Panc1 (cell line): ENCODE measurements around the gene PDCD2L. TPM values are rescaled to one million over a fixed set of nuclear protein-coding genes. Genes with fewer than 3 reads are reported as not detected.

ENCODE experiments used
- ATAC-seq: fragments of 200-7000 bp; cut with Tn5 transposase; 2 replicates; pipeline ENCODE4 v1.9.1; 2020; ENCODE audit warnings: mild to moderate bottlenecking, moderate library complexity
- BruUV-seq: library from RNA; stranded (reverse); fragments of 400-500 nt; replicated peaks from 2 replicates; lab custom pipeline; 2021; lab: Mats Ljungman, UMichigan
- CTCF ChIA-PET: fragments of 300-600 bp; sonication (Branson Sonifier 250); formaldehyde crosslinking; loops from one replicate; lab custom pipeline; 2022; ENCODE audit warnings: antibody characterized with exemption; lab: Charles Lee
- POLR2A ChIA-PET: fragments of 300-600 bp; sonication (Branson Sonifier 250); formaldehyde crosslinking; loops from one replicate; lab custom pipeline; 2022; ENCODE audit warnings: antibody characterized with exemption; lab: Charles Lee
- DNase-seq: peaks from one replicate; pipeline ENCODE4 v3.0.0-alpha.2; 2010; ENCODE audit warnings: low read depth, low spot score
- H3K27ac ChIP-seq: 2 replicates; pipeline ENCODE4 v1.5.1; 2011; ENCODE audit warnings: mild to moderate bottlenecking, low read length, inconsistent platforms
- H3K27me3 ChIP-seq: fragments of 200-500 bp; sonication (Bioruptor generic); 2 replicates; pipeline ENCODE4 v1.6.0; 2014; ENCODE audit warnings: low read length, inconsistent platforms; ENCODE audit not compliant: control insufficient read depth, insufficient read depth
- H3K36me3 ChIP-seq: fragments of 200-500 bp; sonication (Bioruptor generic); 2 replicates; pipeline ENCODE4 v1.5.1; 2014; ENCODE audit warnings: inconsistent platforms, mild to moderate bottlenecking, low read length, moderate library complexity; ENCODE audit not compliant: control insufficient read depth, insufficient read depth
- H3K4me1 ChIP-seq: 2 replicates; pipeline ENCODE4 v1.5.1; 2011; ENCODE audit warnings: inconsistent platforms, mild to moderate bottlenecking, low read length, moderate library complexity; ENCODE audit not compliant: control insufficient read depth, insufficient read depth
- H3K4me3 ChIP-seq, 2 experiments: 2 replicates each; pipeline ENCODE4 v1.5.1; 2011 to 2012; ENCODE audit warnings: low read depth in 2 of 2, low read length in 2 of 2, mild to moderate bottlenecking in 2 of 2, inconsistent platforms in 1 of 2, moderate library complexity in 1 of 2
- H3K9me3 ChIP-seq: fragments of 200-500 bp; sonication (Bioruptor generic); 2 replicates; pipeline ENCODE4 v1.5.1; 2014; ENCODE audit warnings: low read depth, mild to moderate bottlenecking, inconsistent platforms, low read length, moderate library complexity; ENCODE audit not compliant: control insufficient read depth, insufficient read depth
- POLR2AphosphoS5 ChIP-seq: IDR thresholded peaks from 2 replicates; pipeline ENCODE4 v1.6.1; 2012; ENCODE audit warnings: mild to moderate bottlenecking, low read depth, low read length, moderate library complexity
- REST ChIP-seq, 2 experiments: IDR thresholded peaks; 2 replicates each; pipeline ENCODE4 v1.6.1; 2011 to 2012; ENCODE audit warnings: low read depth in 2 of 2, control low read depth in 1 of 2, low read length in 1 of 2, mild to moderate bottlenecking in 1 of 2, moderate library complexity in 1 of 2; ENCODE audit not compliant: insufficient read depth in 1 of 2
- SIN3A ChIP-seq: IDR thresholded peaks from 2 replicates; pipeline ENCODE4 v1.6.1; 2012; ENCODE audit warnings: low read depth, mild to moderate bottlenecking, low read length, moderate library complexity, borderline replicate concordance; ENCODE audit not compliant: insufficient read depth
- TCF7L2 ChIP-seq: IDR thresholded peaks from 2 replicates; pipeline ENCODE4 v1.6.1; 2011; ENCODE audit warnings: mild to moderate bottlenecking, low read depth, low read length, inconsistent platforms
- in situ Hi-C: cut with HindIII; loops from 2 replicates; pipeline ENCODE4 v1.10.0; 2016; ENCODE audit warnings: low sequenced_read_pairs, low pct_unique_long_range_greater_than_20kb
- intact Hi-C: fragments of 100-400 bp; cut with micrococcal nuclease; formaldehyde crosslinking; loops from one replicate; pipeline ENCODE4 v1.10.0; 2022; ENCODE audit not compliant: unreplicated experiment
- total RNA-seq: library from RNA; stranded (reverse); gene quantifications from one replicate; pipeline ENCODE4 v1.2.1, GENCODE V29; 2021; ENCODE audit not compliant: unreplicated experiment
- TF ChIP-seq, protein P1 (sequence below): fragments of 450-650 bp; IDR thresholded peaks from 2 replicates; pipeline ENCODE4 v1.5.1; 2017; ENCODE audit warnings: mild to moderate bottlenecking

Gene PDCD2L
- total RNA-seq, 1 experiment from 2014 or later, result 36.4 TPM

GRCh38 chr19:34363094-34363493 is 41.1 kb upstream of the PDCD2L start:
- Histone ChIP-seq H3K9me3 (no peaks in the 10 kb centered on the region), H3K27me3 (no peaks in the 10 kb centered on the region), H3K36me3 (peaks cover 12% of the 10 kb centered on the region; the same call in 1 of the 2 replicates), H3K27ac (no peak overlapping the region), H3K4me3 (no peak overlapping the region), H3K4me1 (peaks cover 26% of the 10 kb centered on the region)
- ChIA-PET CTCF (interaction anchor here (0.6 kb wide), 1 partner anchor 114 kb away, joined by 3 read pairs; no protein-coding TSS in a partner anchor), POLR2A (no interaction called here)
- no TSS peak for BruUV-seq
- ATAC-seq (no peak), DNase-seq (no peak)
- in situ Hi-C loops, result no loop called here
- no peak for TF ChIP-seq POLR2AphosphoS5
- TF ChIP-seq, protein P1, sequence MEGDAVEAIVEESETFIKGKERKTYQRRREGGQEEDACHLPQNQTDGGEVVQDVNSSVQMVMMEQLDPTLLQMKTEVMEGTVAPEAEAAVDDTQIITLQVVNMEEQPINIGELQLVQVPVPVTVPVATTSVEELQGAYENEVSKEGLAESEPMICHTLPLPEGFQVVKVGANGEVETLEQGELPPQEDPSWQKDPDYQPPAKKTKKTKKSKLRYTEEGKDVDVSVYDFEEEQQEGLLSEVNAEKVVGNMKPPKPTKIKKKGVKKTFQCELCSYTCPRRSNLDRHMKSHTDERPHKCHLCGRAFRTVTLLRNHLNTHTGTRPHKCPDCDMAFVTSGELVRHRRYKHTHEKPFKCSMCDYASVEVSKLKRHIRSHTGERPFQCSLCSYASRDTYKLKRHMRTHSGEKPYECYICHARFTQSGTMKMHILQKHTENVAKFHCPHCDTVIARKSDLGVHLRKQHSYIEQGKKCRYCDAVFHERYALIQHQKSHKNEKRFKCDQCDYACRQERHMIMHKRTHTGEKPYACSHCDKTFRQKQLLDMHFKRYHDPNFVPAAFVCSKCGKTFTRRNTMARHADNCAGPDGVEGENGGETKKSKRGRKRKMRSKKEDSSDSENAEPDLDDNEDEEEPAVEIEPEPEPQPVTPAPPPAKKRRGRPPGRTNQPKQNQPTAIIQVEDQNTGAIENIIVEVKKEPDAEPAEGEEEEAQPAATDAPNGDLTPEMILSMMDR, result no peak
- no peak for TF ChIP-seq SIN3A
- no peak for TF ChIP-seq REST (IDR thresholded peaks at IDR 0.05; ENCODE audit: insufficient read depth in 1 of 2, low read depth in 2 of 2, low read length in 1 of 2)
- no peak for TF ChIP-seq TCF7L2
- intact Hi-C loops, result no loop called here

GRCh38 chr19:34363930-34364329 is 40.3 kb upstream of the PDCD2L start:
- Histone ChIP-seq H3K4me1 (peaks cover 18% of the 10 kb centered on the region), H3K4me3 (no peak overlapping the region), H3K27me3 (no peaks in the 10 kb centered on the region), H3K27ac (peak overlapping the region; percentile 62), H3K9me3 (no peaks in the 10 kb centered on the region), H3K36me3 (peaks cover 19% of the 10 kb centered on the region; the same call in 1 of the 2 replicates)
- in situ Hi-C loops (no loop called here), intact Hi-C loops (no loop called here)
- POLR2A ChIA-PET, result no interaction called here
- DNase-seq (no peak), ATAC-seq (no peak)
- no TSS peak for BruUV-seq
- CTCF ChIA-PET, result no interaction called here
- no peak for TF ChIP-seq TCF7L2
- no peak for TF ChIP-seq SIN3A
- no peak for TF ChIP-seq REST (IDR thresholded peaks at IDR 0.05; ENCODE audit: insufficient read depth in 1 of 2, low read depth in 2 of 2, low read length in 1 of 2)
- TF ChIP-seq POLR2AphosphoS5, result no peak
- TF ChIP-seq, protein P1, result no peak
